OCI-LY7 (cell line): Measurements from ENCODE around the gene SELENBP1. TPM values are rescaled to one million over a fixed set of nuclear protein-coding genes. Genes with fewer than 3 reads are reported as not detected.

ENCODE experiments used
- Bru-seq: library from RNA; stranded (reverse); fragments of 400-500 nt; gene quantifications from one replicate; lab custom pipeline; 2021; lab: Mats Ljungman, UMichigan
- BruChase-seq, 2 experiments: library from RNA; stranded (reverse); fragments of 400-500 nt; gene quantifications; one replicate each; lab custom pipeline; 2021; lab: Mats Ljungman, UMichigan
- BruUV-seq: library from RNA; stranded (reverse); fragments of 400-500 nt; replicated peaks from 2 replicates; lab custom pipeline; 2021; lab: Mats Ljungman, UMichigan
- CTCF ChIA-PET: fragments of 300-600 bp; sonication (Branson Sonifier 250); formaldehyde crosslinking; loops from one replicate; lab custom pipeline; 2022; ENCODE audit warnings: antibody characterized with exemption; ENCODE audit not compliant: unreplicated experiment; lab: Charles Lee
- POLR2A ChIA-PET: fragments of 300-600 bp; sonication (Branson Sonifier 250); formaldehyde crosslinking; loops from one replicate; lab custom pipeline; 2022; ENCODE audit warnings: antibody characterized with exemption; lab: Charles Lee
- DNase-seq: peaks from one replicate; pipeline ENCODE4 v3.0.0-alpha.2; 2015; ENCODE audit warnings: low spot score
- H2AFZ ChIP-seq: fragments of 200-600 bp; sonication (generic), shearing (Covaris generic); 2 replicates; pipeline ENCODE4 v1.6.1; 2014; ENCODE audit warnings: mild to moderate bottlenecking, antibody characterized with exemption, low read length, moderate library complexity
- H3K27ac ChIP-seq: fragments of 200-600 bp; sonication (generic); 2 replicates; pipeline ENCODE4 v1.5.1; 2014; ENCODE audit warnings: mixed run types, low read depth, mild to moderate bottlenecking, moderate library complexity, low read length, inconsistent platforms; ENCODE audit not compliant: poor library complexity, severe bottlenecking
- H3K36me3 ChIP-seq: fragments of 200-600 bp; sonication (generic); 2 replicates; pipeline ENCODE4 v1.6.1; 2014; ENCODE audit warnings: mild to moderate bottlenecking, antibody characterized with exemption, low read length, moderate library complexity, mixed read lengths; ENCODE audit not compliant: insufficient read depth
- H3K4me1 ChIP-seq: fragments of 200-600 bp; sonication (generic); 2 replicates; pipeline ENCODE4 v1.5.1; 2014; ENCODE audit warnings: mild to moderate bottlenecking, low read length; ENCODE audit not compliant: insufficient read depth, poor library complexity, severe bottlenecking
- H3K4me2 ChIP-seq: fragments of 200-600 bp; sonication (generic); 2 replicates; pipeline ENCODE4 v1.6.1; 2014; ENCODE audit warnings: mild to moderate bottlenecking, low read length
- H3K4me3 ChIP-seq: fragments of 200-600 bp; sonication (generic); 2 replicates; pipeline ENCODE4 v1.5.1; 2014; ENCODE audit warnings: mild to moderate bottlenecking, low read depth, low read length; ENCODE audit not compliant: poor library complexity, severe bottlenecking
- H3K79me2 ChIP-seq: fragments of 200-600 bp; sonication (generic); 2 replicates; pipeline ENCODE4 v1.6.1; 2016; ENCODE audit warnings: low read depth, mild to moderate bottlenecking, low read length, moderate library complexity, mixed read lengths; ENCODE audit not compliant: insufficient read depth
- H3K9me2 ChIP-seq: fragments of 200-600 bp; sonication (generic); 2 replicates; pipeline ENCODE4 v1.6.1; 2016; ENCODE audit warnings: mild to moderate bottlenecking, low read length, mixed read lengths; ENCODE audit not compliant: insufficient read depth
- H3K9me3 ChIP-seq: fragments of 200-600 bp; sonication (generic); 2 replicates; pipeline ENCODE4 v1.6.1; 2014; ENCODE audit warnings: mild to moderate bottlenecking, mixed run types, low read length, mixed read lengths
- H4K20me1 ChIP-seq: fragments of 200-600 bp; sonication (generic); 2 replicates; pipeline ENCODE4 v1.6.1; 2014; ENCODE audit warnings: mild to moderate bottlenecking, antibody characterized with exemption, low read length, moderate library complexity, mixed read lengths; ENCODE audit not compliant: insufficient read depth
- EZH2phosphoT487 ChIP-seq: fragments of 200-600 bp; sonication (generic); IDR thresholded peaks from 2 replicates; pipeline ENCODE4 v1.6.1; 2018; ENCODE audit warnings: low read depth, borderline replicate concordance, mild to moderate bottlenecking, mixed run types, antibody characterized with exemption, low read length, moderate library complexity, mixed read lengths
- intact Hi-C: fragments of 100-400 bp; cut with micrococcal nuclease; formaldehyde crosslinking; loops from one replicate; pipeline ENCODE4 v1.10.0; 2022; ENCODE audit not compliant: unreplicated experiment
- long read RNA-seq: library from polyadenylated mRNA; stranded (forward); transcript quantifications from one replicate; pipeline ENCODE4 v2.0.0, GENCODE V29; 2022
- total RNA-seq, 2 experiments: library from RNA; depleted of rRNA in 1 of 2; stranded (reverse); fragments of >200 nt in 1 of 2; shearing (Covaris generic) in 1 of 2; gene quantifications; 2 replicates each; pipeline ENCODE4 v1.2.3, GENCODE V29; 2014 to 2022
- TF ChIP-seq, protein P1 (sequence below): fragments of 200-600 bp; sonication (generic); conservative IDR thresholded peaks from 2 replicates; pipeline ENCODE4 v1.5.1; 2014; ENCODE audit warnings: mild to moderate bottlenecking, antibody characterized with exemption, low read length, moderate library complexity, mixed read lengths

SELENBP1 gene
- total RNA-seq (2014; rRNA removed; shearing (Covaris generic)) (not detected in 2 replicates), total RNA-seq (2022) (not detected in 2 replicates), Bru-seq, nascent RNA (not detected), BruChase-seq, experiment 1, labeled RNA remaining after a 6-hour chase (percentile 11 among the genes with signal in this experiment), BruChase-seq, experiment 2, labeled RNA remaining after a 2-hour chase (not detected)
- long read RNA-seq = 0 reads

DNA sequence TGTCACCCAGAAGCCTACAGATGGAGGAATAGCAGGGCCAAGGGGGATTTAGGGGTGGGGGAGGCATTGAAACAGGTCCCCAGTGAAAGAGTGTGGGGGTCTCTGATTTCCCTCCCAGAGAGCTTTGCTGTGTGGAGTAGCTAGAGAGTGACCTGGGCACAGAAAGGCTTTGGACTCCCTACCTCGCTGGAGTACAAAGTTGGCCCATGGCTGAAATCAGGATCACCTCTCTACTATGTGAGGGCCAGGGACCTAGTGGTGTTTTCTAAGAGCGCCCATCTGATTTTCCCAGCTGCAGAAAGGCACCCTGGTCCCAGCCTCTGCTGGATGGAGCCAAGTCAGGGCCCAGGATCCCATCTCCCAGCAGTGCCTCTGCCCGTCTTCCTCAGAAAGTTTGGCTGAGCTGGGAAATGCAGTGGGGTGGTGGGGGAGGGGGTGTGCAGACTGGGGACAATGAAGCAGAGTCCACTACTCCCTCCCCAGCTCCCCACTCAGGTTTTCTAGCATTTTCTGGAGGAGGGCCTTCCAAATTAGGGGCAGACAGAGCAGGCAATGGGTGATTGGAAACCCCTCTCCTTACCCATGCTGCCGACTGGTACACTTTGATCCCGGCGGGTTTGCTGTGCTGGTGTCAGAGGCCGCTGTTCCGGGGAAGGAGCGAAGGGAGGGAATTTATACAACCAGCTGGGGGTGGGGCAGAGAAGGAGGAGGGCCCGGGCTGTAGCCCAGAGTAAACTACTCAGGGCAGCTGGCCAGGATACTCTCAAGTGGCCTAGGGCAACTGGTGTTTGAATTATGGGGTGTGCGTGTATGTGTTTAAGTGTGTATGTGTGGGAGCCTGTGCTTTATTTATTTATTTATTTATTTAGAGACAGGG lies at the start of gene SELENBP1:
Gene SELENBP1, minus strand, starts transcription at position 648 of the 877 bp plus-strand sequence. Its CDS starts 64 bp downstream, at position 584.
- POLR2A ChIA-PET = interaction anchor here (0.7 to 1.5 kb wide), 4 partner anchors 12 to 22 kb away, joined by 3 to 9 read pairs (median 7); no protein-coding TSS in a partner anchor
- no peaks in the 10 kb centered on the region for H3K9me2 ChIP-seq
- CTCF ChIA-PET = interaction anchor here (0.6 kb wide), 1 partner anchor 353 kb away, joined by 3 read pairs; no protein-coding TSS in a partner anchor
- peaks cover 6% of the 10 kb centered on the region for H3K4me1 ChIP-seq
- H3K9me3 ChIP-seq = no peaks in the 10 kb centered on the region
- no TSS peak for BruUV-seq
- no peaks in the 10 kb centered on the region for H3K36me3 ChIP-seq
- no peak within 1 kb of the TSS for H3K4me2 ChIP-seq
- no peak within 1 kb of the TSS for H2AFZ ChIP-seq
- TF ChIP-seq, protein P1, sequence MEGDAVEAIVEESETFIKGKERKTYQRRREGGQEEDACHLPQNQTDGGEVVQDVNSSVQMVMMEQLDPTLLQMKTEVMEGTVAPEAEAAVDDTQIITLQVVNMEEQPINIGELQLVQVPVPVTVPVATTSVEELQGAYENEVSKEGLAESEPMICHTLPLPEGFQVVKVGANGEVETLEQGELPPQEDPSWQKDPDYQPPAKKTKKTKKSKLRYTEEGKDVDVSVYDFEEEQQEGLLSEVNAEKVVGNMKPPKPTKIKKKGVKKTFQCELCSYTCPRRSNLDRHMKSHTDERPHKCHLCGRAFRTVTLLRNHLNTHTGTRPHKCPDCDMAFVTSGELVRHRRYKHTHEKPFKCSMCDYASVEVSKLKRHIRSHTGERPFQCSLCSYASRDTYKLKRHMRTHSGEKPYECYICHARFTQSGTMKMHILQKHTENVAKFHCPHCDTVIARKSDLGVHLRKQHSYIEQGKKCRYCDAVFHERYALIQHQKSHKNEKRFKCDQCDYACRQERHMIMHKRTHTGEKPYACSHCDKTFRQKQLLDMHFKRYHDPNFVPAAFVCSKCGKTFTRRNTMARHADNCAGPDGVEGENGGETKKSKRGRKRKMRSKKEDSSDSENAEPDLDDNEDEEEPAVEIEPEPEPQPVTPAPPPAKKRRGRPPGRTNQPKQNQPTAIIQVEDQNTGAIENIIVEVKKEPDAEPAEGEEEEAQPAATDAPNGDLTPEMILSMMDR = no peak
- no peak for TF ChIP-seq EZH2phosphoT487
- intact Hi-C loops = no loop called here
- no peaks in the 10 kb centered on the region for H4K20me1 ChIP-seq
- DNase-seq = no peak
- H3K4me3 ChIP-seq = no peak within 1 kb of the TSS
- H3K27ac ChIP-seq = no peak within 1 kb of the TSS
- H3K79me2 ChIP-seq = no peaks in the 10 kb centered on the region

DNA sequence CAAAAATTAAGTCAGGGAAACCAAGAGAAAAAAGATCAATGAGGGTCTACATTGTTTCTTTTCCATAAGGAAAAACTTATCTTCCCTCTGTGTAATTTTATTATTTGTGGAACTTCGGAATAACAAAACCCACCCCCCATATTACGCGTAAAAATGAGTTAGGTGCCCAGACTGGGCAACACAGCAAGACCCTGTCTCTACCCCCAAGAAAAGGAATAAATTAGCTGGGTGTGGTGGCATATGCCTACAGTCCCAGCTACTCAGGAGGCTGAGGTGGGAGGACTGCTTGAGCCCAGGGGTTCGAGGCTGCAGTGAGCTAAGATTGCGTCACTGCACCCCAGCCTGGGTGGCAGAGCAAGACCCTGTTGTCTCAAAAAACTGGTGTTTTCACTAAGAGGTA lies 47.3 kb upstream of the SELENBP1 start:
- no peak overlapping the region for H3K4me2 ChIP-seq
- DNase-seq = no peak
- no peaks in the 10 kb centered on the region for H3K79me2 ChIP-seq
- H4K20me1 ChIP-seq = no peaks in the 10 kb centered on the region
- no peak overlapping the region for H2AFZ ChIP-seq
- BruUV-seq = no TSS peak
- CTCF ChIA-PET = no interaction called here
- H3K4me3 ChIP-seq = no peak overlapping the region
- H3K27ac ChIP-seq = no peak overlapping the region
- H3K36me3 ChIP-seq = peaks cover 92% of the 10 kb centered on the region
- H3K4me1 ChIP-seq = no peaks in the 10 kb centered on the region
- intact Hi-C loops = no loop called here
- H3K9me3 ChIP-seq = no peaks in the 10 kb centered on the region
- POLR2A ChIA-PET = interaction anchor here (1.4 kb wide), 1 partner anchor 13 kb away, joined by 5 read pairs; no protein-coding TSS in a partner anchor
- no peaks in the 10 kb centered on the region for H3K9me2 ChIP-seq
- TF ChIP-seq EZH2phosphoT487 = no peak

DNA sequence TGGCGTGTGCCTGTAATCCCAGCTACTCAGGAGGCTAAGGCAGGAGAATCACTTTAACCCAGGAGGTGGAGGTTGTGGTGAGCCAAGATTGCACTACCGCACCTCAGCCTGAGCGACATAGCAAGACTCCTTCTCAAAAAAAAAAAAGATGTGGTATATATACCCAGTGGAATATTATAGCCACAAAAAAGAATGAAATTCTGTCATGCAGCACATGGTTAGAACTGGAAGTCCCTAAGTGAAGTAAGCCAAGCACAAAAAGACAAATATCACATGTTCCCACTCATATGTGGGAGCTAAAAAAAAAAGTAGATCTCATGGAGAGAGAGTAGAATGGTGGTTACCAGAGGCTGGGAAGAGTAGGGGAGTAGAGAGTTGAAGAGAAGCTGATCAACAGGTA lies 45.6 kb upstream of the SELENBP1 start:
- Histone ChIP-seq H3K27ac (no peak overlapping the region), H3K9me2 (no peaks in the 10 kb centered on the region), H3K4me2 (no peak overlapping the region), H3K4me1 (no peaks in the 10 kb centered on the region), H3K36me3 (peaks cover 91% of the 10 kb centered on the region), H4K20me1 (no peaks in the 10 kb centered on the region), H3K4me3 (no peak overlapping the region), H3K9me3 (no peaks in the 10 kb centered on the region), H2AFZ (no peak overlapping the region), H3K79me2 (no peaks in the 10 kb centered on the region)
- POLR2A ChIA-PET = interaction anchor here (0.7 to 1.0 kb wide), 3 partner anchors 13 to 391 kb away, joined by 3 read pairs; no protein-coding TSS in a partner anchor
- TF ChIP-seq, protein P1 = no peak
- no peak for TF ChIP-seq EZH2phosphoT487
- CTCF ChIA-PET = no interaction called here
- no TSS peak for BruUV-seq
- no peak for DNase-seq
- intact Hi-C loops = no loop called here
